Activated CD8-positive, alpha-beta memory T cell treated with anti-CD3 and anti-CD28 coated beads, Interleukin-2, amount 50 U/mL, for 1 hour (primary cell): Measurements from ENCODE around the gene BEND3.
"Not testable (repeated sequence)": the region's sequence is repeated elsewhere in the genome, so short reads cannot be mapped to it uniquely, and the experiment has no call there.

Source experiments
- DNase-seq: peaks from one replicate; pipeline ENCODE4 v3.0.0-alpha.2; 2020; ENCODE audit errors: extremely low read depth

BEND3 gene

GRCh38 chr6:107121266-107121665, 6.0 kb upstream of the BEND3 start:
- no peak for DNase-seq

GRCh38 chr6:107120404-107120803, 5.1 kb upstream of the BEND3 start:
- DNase-seq = no peak

- no peak for DNase-seq
Measured at GRCh38 chr6:107118976-107119375, 3.7 kb upstream of the BEND3 start.

GRCh38 chr6:107118540-107118939, 3.2 kb upstream of the BEND3 start:
- DNase-seq = not testable (repeated sequence)

- no peak for DNase-seq
Measured at GRCh38 chr6:107116931-107117330, 1.6 kb upstream of the BEND3 start.

GRCh38 chr6:107116328-107116892, 1.1 kb upstream of the BEND3 start:
- no peak for DNase-seq

- DNase-seq = no peak
Measured at GRCh38 chr6:107115695-107116327, 496 bp upstream of the BEND3 start.

- DNase-seq = peak; percentile 20
Measured at GRCh38 chr6:107114213-107114925, 946 bp downstream of the BEND3 start.

GRCh38 chr6:107110200-107110599, 5.1 kb downstream of the BEND3 start:
- DNase-seq = no peak

- no peak for DNase-seq
Measured at GRCh38 chr6:107108201-107108890, 7.0 kb downstream of the BEND3 start.

GRCh38 chr6:107107791-107108190, 7.5 kb downstream of the BEND3 start:
- DNase-seq = no peak

GRCh38 chr6:107106165-107106564, 9.2 kb downstream of the BEND3 start:
- DNase-seq = no peak

- DNase-seq = no peak
Measured at GRCh38 chr6:107105511-107106116, 9.7 kb downstream of the BEND3 start.

- DNase-seq = no peak
Measured at GRCh38 chr6:107103082-107103481, 12.2 kb downstream of the BEND3 start.

GRCh38 chr6:107102414-107102805, 12.9 kb downstream of the BEND3 start:
- no peak for DNase-seq

- DNase-seq = no peak
Measured at GRCh38 chr6:107101686-107102413, 13.5 kb downstream of the BEND3 start.

- DNase-seq = no peak
Measured at GRCh38 chr6:107101211-107101610, 14.1 kb downstream of the BEND3 start.

- no peak for DNase-seq
Measured at GRCh38 chr6:107098436-107099307, 16.6 kb downstream of the BEND3 start.

- not testable (repeated sequence) for DNase-seq
Measured at GRCh38 chr6:107084459-107084858, 30.9 kb downstream of the BEND3 start.

GRCh38 chr6:107083921-107084320, 31.4 kb downstream of the BEND3 start:
- DNase-seq = no peak
